AG10803 (cell line): ENCODE results near the gene SYF2.
A peak's percentile ranks its signal among the peaks of the same experiment; 100 is the strongest.

Source experiments
- DNase-seq: peaks from one replicate; pipeline ENCODE4 v3.0.0; 2010; ENCODE audit warnings: low read depth
- H3K4me3 ChIP-seq: 2 replicates; pipeline ENCODE4 v1.5.1; 2011; ENCODE audit warnings: mild to moderate bottlenecking, low read length, control low read depth
- TF ChIP-seq, protein P1 (sequence below): conservative IDR thresholded peaks from 2 replicates; pipeline ENCODE4 v1.5.1; 2011; ENCODE audit warnings: mild to moderate bottlenecking, low read length, control low read depth, inconsistent platforms

Gene SYF2

DNA sequence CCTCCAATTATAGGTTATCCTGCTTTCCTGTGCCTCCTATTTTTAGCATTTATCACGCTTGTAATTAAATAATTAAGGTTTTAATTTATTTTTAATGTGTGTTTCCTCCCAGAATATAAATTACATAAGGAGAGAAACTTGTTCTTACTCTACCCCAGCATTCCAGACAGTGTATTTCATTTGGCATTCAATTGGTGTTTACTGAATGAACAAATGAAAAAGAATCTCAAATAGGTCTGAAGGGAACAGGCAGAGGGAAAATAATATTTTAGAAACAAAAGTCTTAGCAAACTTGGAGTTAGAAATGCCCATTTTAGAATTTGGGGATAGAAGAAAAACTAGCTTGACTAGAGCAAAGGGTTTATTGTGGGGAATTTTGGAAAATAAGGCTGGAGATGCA, 24.9 kb upstream of the SYF2 start:
- H3K4me3 ChIP-seq, result no peak overlapping the region
- TF ChIP-seq, protein P1, sequence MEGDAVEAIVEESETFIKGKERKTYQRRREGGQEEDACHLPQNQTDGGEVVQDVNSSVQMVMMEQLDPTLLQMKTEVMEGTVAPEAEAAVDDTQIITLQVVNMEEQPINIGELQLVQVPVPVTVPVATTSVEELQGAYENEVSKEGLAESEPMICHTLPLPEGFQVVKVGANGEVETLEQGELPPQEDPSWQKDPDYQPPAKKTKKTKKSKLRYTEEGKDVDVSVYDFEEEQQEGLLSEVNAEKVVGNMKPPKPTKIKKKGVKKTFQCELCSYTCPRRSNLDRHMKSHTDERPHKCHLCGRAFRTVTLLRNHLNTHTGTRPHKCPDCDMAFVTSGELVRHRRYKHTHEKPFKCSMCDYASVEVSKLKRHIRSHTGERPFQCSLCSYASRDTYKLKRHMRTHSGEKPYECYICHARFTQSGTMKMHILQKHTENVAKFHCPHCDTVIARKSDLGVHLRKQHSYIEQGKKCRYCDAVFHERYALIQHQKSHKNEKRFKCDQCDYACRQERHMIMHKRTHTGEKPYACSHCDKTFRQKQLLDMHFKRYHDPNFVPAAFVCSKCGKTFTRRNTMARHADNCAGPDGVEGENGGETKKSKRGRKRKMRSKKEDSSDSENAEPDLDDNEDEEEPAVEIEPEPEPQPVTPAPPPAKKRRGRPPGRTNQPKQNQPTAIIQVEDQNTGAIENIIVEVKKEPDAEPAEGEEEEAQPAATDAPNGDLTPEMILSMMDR, result no peak
- DNase-seq, result peak; percentile 61

DNA sequence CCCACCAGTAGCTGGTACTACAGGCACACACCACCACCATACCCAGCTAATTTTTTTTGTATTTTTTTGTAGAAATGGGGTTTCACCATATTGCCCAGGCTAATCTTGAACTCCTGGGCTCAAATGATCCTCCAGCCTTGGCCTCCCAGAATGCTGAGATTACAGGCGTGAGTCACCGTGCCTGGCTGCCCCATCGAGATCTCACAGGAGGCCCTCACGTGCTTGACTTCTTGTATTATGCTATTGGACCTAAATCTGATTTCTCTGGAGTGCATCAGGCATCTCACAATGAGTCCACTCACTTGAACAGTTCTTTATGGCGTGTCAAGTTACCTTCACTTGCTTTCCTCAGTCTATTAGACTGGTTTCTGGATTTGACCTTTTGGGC, 24.3 kb upstream of the SYF2 start:
- TF ChIP-seq, protein P1, result no peak
- H3K4me3 ChIP-seq, result no peak overlapping the region
- no peak for DNase-seq

DNA sequence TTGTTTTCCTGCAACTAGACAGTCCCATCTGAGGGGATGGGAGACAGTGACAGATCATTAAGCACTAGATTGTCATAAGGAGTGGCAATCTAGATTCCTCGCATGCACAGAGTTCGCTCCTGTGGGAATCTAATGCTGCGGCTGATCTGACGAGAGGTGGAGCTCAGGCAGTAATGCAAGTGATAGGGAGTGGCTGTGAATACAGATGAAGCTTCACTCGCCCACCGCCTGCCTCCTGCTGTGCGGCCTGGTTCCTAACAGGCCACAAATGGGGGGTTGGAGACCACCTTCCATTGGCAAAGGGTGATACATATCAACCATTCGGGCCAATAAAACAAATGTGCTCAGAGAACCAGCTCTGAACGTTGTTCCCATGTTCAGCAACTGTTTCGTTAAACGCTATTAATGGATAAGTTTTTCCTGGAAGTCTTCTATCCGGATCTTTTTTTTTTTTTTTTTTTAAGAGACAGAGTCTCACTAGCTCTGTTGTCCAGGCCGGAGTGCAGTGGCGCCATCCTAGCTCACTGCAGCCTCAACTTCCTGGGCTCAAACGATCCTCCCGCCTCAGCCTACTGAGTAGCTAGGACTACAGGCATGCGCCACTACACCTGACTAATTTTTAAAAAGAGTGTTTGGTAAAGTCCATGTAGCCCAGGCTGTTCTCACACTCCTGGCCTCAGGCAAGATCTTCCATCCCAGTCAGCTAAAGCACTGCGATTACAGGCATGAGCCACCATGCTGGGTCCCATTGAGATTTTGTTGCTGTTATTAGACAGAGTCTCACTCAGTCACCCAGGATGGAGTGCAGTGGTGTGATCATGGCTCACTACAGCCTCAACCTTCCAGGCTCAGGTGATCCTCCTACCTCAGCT, 23.6 kb upstream of the SYF2 start:
- no peak overlapping the region for H3K4me3 ChIP-seq
- TF ChIP-seq, protein P1, result no peak

DNA sequence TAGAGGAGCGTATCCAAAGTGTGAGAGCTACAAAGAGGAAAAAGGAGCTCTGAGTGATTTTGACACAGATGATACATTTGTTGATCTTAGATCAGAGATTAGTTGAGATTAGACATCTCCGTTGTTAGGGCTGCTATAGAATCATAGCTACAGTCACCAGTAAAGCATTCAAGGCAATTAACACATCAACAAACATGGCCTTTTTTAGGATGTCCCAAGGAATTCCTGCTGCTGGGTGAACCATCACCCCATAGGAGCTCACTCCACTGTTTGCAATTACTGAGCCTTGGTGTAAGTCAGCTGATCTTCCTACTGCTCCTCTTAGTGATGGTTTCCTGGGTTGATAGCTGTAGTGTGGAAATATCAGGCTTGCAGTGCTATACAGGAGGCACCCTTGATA, 21.6 kb upstream of the SYF2 start:
- TF ChIP-seq, protein P1, result no peak
- DNase-seq, result peak; percentile 77
- no peak overlapping the region for H3K4me3 ChIP-seq

More for the DNA sequence above, 23.6 kb upstream of the SYF2 start:
- DNase-seq, result no peak

DNA sequence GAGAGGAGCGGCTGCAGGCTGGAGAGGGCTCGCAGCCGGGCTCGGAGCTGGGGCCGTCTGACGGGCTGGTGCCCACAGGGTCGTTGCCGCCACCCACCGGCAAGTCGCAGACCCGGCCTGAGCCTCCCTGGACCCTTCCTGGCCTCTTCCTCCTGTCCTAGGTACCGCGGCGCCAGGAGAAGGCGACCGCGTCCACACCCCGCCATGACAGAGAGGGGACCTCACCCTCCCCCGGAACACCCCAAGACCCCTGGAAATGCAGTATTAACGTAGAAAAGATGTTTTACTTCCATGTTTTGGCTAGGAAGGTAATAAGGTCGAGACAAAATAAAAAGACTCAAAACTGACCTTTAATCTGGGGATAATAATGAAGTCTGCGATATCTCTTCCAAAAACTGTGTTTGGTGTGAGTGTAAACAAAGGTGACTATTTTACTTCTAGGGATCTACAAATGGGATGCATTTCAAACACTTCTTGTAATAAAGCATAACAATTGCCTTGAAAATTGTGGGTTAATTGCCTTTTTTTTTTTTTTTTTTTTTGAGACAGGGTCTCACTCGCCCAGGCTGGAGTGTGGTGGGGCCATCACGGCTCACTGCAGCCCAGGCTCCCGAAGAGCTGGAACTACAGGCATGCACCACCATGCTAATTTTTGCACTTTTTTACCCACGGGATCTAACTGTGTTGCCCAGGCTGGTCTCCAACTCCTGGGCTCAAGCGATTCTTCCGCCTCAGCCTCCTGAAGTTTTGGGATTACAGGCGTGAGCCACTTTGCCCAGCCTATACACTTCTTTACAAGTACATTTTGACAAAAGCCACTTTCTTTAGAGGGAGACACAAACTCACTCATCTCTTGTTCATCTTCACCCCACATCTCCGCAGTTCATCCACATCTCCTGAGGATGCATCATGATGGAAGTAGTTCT, 15.8 kb upstream of the SYF2 start:
- TF ChIP-seq, protein P1, result 0 out of 2 replicates have a peak, but pooled peaks have one; percentile 8
- no peak for DNase-seq
- peak overlapping the region; percentile 99 for H3K4me3 ChIP-seq

DNA sequence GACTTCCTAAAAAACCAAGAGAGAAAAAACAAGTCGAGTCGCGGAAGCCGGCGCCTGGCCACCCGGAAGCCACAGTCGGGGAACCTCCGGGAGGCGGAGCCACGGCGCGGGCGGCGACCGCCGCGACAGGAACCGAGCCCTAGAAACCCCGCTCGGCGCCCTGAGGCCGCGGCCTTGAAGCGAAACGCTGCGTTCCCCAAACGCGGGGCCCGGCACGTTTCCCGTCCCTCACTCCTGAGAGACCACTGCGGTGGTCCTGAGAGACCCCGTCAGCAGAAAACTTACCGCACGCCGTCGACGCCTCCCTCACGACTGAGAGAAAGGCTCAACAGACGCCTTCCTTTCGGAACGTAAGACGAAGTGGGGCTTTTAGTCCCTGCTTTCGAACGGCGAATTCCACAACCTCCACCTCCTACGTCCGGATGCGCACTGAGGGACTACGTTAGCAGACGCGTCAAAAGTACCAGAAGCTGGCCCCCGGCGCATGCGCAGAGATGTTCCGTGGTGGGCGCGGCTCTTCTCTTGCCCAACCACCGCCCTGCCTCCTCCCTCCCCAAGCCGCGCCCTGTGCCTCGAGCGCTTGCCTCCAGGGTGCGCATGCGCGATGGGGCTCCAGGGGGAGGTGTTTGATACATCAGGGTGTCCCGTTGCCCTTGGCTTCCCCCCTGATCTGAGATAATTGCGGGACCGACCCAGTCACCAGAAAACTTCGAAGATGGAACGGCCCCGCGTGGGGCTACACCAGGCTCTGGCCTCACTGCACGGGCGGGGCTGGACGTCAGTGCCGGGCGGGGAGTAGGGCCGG, 14.9 kb upstream of the SYF2 start, which contains the start of gene RSRP1:
Gene RSRP1 (minus strand): TSS at position 431 of the 805 bp plus-strand sequence. CDS start 491 bp downstream, outside the sequence.
- TF ChIP-seq, protein P1, result no peak

More for the DNA sequence above, 14.9 kb upstream of the SYF2 start, which contains the start of gene RSRP1:
- H3K4me3 ChIP-seq, result peak within 1 kb of the TSS; percentile 99
- peak; percentile 98 for DNase-seq
